SJSA1 (cell line): ENCODE data around the gene NMNAT2. TPM values are rescaled to one million over a fixed set of nuclear protein-coding genes. Genes with fewer than 3 reads are reported as not detected.

Experiments
- DNase-seq, 2 experiments: peaks; one replicate each; pipeline ENCODE4 v3.0.0-alpha.2; 2015 to 2020; ENCODE audit warnings: low spot score in 2 of 2, low read depth in 1 of 2
- H3K27ac ChIP-seq: fragments of 250-450 bp; sonication (Bioruptor Pico); 2 replicates; pipeline ENCODE4 v1.5.1; 2020; ENCODE audit warnings: mild to moderate bottlenecking, moderate library complexity
- H3K27me3 ChIP-seq: fragments of 250-450 bp; sonication (Bioruptor Pico); replicated peaks from 2 replicates; pipeline ENCODE4 v1.5.1; 2020; ENCODE audit warnings: mild to moderate bottlenecking, moderate library complexity
- H3K36me3 ChIP-seq: fragments of 250-450 bp; sonication (Bioruptor Pico); 2 replicates; pipeline ENCODE4 v1.5.1; 2020; ENCODE audit warnings: mild to moderate bottlenecking
- H3K4me1 ChIP-seq: fragments of 250-450 bp; sonication (Bioruptor Pico); replicated peaks from 2 replicates; pipeline ENCODE4 v1.6.1; 2021; ENCODE audit warnings: mild to moderate bottlenecking
- H3K4me3 ChIP-seq: fragments of 250-450 bp; sonication (Bioruptor Pico); 2 replicates; pipeline ENCODE4 v1.5.1; 2020; ENCODE audit warnings: mild to moderate bottlenecking
- H3K9me3 ChIP-seq: fragments of 250-450 bp; sonication (Bioruptor Pico); replicated peaks from 2 replicates; pipeline ENCODE4 v1.5.1; 2020; ENCODE audit warnings: mild to moderate bottlenecking
- total RNA-seq: library from RNA; depleted of rRNA; stranded (reverse); fragments of >200 nt; shearing (Covaris generic); gene quantifications from 2 replicates; pipeline ENCODE4 v1.2.3, GENCODE V29; 2014; rRNA removed

NMNAT2 gene
- total RNA-seq, 1 experiment from 2014 or later = 0.50 TPM

DNA sequence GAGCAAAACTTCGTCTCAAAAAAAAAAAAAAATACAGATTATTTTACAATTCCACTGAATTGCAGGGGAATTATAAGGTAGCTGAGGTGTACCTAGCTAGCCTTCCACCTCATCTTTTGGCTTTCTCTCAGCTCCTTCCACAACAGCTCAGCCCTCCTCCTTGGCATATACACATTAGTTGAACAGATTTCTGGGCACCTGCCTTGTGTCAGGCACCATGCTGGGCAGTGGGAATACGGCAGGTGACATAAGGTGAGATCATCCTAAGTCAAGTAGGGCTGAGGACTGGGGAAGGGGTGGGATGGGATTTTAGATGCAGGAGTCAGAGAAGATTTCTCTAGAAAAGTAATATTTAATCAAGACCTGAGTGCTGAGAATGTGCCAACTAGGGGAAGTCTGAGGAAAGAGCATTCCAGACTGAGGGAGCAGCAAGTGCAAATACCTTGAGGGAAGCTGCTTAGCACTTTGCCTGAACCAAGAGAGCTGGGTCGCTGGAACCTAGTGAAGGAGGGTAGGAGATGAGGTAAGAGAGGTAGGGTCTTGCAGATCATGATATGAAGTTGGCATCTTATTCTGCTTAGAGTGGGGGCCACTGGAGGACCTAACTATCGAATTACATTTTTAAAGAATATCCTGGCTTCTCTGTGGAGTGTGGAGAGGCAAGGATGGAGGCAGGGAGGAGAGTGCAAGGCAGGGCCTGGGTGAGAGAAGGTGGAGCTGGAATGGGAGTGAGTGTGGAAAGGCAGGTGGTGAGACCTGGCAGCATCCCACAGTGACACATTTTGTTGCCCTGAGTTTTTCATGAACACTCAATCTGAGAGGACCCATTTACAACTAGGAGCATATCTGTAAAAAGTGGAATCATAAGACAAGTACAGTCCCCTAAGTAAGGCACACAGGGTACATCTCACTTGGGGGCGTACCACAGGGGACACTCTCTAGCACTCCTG is 203.9 kb downstream of the NMNAT2 start:
- H3K27me3 ChIP-seq = no peaks in the 10 kb centered on the region; the same call in 1 of the 2 replicates
- no peak overlapping the region for H3K4me3 ChIP-seq
- no peak for DNase-seq
- peaks cover 6% of the 10 kb centered on the region for H3K4me1 ChIP-seq
- H3K36me3 ChIP-seq = no peaks in the 10 kb centered on the region
- no peak overlapping the region for H3K27ac ChIP-seq
- no peaks in the 10 kb centered on the region for H3K9me3 ChIP-seq

DNA sequence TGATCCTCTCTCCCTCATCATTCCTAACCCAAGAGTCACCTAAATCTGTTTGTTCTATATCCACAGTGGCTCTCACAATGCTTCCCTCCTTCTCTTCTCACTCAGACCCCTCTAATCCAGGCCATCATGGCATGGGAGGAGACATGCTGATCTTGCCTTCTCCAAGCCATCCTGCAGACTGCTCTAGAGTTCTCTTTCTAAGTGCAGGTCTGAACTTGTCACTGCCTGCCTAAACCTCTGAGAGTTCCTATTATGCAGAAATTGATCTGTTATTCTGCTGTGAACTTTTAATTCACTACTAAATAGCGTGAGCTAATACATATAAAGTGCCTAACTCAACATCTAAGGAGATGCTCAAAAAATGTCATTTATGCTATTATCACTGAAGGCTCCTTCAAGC is 205.3 kb downstream of the NMNAT2 start:
- no peak overlapping the region for H3K4me3 ChIP-seq
- no peaks in the 10 kb centered on the region for H3K9me3 ChIP-seq
- no peaks in the 10 kb centered on the region for H3K36me3 ChIP-seq
- DNase-seq = no peak
- H3K27me3 ChIP-seq = no peaks in the 10 kb centered on the region; the same call in 1 of the 2 replicates
- H3K27ac ChIP-seq = no peak overlapping the region
- peaks cover 8% of the 10 kb centered on the region for H3K4me1 ChIP-seq

DNA sequence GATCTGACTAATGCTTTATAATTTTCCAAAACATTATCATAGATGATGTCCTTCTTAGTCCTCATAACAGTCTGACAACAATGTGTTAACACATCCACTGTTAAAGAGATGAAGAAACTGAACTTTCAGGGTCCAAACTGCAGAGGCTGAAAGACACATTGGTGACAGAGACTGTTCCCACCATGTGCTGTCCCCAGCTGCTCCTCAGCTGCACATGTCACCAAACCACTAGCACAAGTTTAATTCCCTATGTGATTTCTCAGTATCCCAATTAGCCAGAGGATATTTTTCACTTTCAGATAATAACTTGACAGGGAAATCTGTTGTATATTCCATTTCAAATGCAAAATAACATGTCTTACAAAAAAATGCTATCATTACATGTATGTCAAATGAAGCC is 207.5 kb downstream of the NMNAT2 start:
- H3K27me3 ChIP-seq = no peaks in the 10 kb centered on the region; the same call in 1 of the 2 replicates
- no peak overlapping the region for H3K27ac ChIP-seq
- peaks cover 8% of the 10 kb centered on the region for H3K4me1 ChIP-seq
- no peak for DNase-seq
- no peaks in the 10 kb centered on the region for H3K9me3 ChIP-seq
- H3K36me3 ChIP-seq = no peaks in the 10 kb centered on the region
- no peak overlapping the region for H3K4me3 ChIP-seq

DNA sequence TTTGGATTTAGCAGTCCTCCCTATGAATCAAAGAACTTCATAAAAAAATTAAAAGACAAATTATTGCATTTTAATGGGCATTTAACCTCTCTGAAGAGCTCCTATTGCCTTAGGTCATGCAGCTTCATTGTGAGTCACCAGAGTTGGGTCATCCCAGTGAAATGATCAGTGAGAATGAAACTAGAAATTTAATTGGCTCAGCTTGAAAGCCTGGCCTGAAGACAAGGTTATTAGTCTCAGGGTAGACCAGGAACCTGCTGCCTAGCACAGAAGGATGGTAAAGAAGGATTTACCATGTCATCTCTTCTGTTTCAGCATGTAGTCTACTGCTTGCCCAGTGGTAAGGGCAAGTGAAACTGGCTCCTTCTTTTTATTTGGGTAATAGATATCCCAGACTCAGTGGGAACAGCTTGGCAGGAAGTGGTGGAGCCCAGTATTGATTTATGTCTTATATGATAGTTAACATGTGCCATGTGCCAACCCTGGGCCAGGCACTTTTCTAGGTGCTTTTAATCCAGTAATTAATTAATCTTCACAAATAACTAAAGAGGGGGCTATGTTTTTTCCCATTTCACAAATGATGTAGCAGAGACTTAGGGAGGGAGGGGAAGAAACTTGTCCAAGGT is 208.5 kb downstream of the NMNAT2 start:
- Histone ChIP-seq H3K27me3 (no peaks in the 10 kb centered on the region; the same call in 1 of the 2 replicates), H3K27ac (no peak overlapping the region)
- peak in 1 of 2 experiments; percentile 36 for DNase-seq

DNA sequence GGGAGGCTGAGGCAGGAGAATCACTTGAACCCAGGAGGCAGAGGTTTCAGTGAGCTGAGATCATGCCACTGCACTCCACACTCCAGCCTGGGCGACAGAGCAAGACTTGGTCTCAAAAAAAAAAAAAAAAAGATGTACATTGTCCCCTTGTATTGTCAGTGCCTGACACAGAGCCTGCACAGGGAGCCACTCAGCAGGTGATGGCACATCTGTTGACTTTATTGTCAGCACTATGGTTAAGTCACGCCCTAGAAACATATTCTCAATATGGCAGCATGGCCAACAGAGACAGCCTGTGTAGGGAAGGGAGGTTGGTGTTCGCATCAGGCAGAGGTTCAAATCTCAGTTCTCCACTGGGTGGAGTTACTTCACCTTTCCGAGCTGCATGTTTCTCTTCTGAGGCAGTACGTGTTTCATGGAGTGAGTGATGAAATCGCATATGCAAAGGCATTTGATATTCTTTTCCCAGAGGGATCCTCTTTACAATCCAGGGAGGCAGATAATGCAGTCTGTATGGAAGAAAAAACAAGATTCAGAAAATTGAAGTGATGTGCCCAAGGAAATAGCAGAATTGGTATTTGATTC is 211.6 kb downstream of the NMNAT2 start:
- Histone ChIP-seq H3K27me3 (no peaks in the 10 kb centered on the region), H3K4me3 (no peak overlapping the region), H3K9me3 (no peaks in the 10 kb centered on the region), H3K4me1 (peaks cover 8% of the 10 kb centered on the region), H3K36me3 (no peaks in the 10 kb centered on the region), H3K27ac (no peak overlapping the region)
- DNase-seq = no peak

More for the DNA sequence above, 208.5 kb downstream of the NMNAT2 start:
- H3K9me3 ChIP-seq = no peaks in the 10 kb centered on the region
- peaks cover 8% of the 10 kb centered on the region for H3K4me1 ChIP-seq
- no peak overlapping the region for H3K4me3 ChIP-seq
- H3K36me3 ChIP-seq = no peaks in the 10 kb centered on the region

DNA sequence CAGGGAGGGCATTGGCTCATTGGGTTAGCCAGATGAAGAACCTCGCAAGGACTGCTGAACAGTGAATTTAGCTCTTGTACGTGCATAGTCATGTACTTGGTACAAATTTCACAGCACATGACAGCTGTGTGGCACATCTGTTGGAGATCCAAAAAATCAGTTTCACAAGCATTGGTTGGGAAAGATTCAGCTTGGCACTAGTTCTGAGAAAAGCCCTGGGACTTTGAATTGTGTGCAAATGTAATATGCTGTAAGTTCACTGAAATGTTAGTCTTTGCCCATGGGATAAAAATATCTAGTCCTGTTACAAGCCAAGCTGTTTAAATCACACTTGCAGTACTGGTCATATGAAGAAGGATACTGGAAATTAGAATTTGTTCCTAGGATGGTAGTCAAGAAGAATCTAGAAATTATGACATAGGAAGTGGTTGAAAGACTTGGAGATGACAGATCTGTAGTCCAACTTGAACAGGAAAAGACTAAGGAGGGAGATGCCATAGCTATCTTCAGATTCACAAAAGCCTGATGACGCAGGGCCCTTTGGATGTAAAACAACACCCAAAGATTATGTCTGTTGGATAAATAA is 212.9 kb downstream of the NMNAT2 start:
- Histone ChIP-seq H3K27ac (no peak overlapping the region), H3K27me3 (no peaks in the 10 kb centered on the region), H3K4me3 (no peak overlapping the region), H3K36me3 (no peaks in the 10 kb centered on the region), H3K4me1 (peaks cover 8% of the 10 kb centered on the region), H3K9me3 (no peaks in the 10 kb centered on the region)
- no peak for DNase-seq

DNA sequence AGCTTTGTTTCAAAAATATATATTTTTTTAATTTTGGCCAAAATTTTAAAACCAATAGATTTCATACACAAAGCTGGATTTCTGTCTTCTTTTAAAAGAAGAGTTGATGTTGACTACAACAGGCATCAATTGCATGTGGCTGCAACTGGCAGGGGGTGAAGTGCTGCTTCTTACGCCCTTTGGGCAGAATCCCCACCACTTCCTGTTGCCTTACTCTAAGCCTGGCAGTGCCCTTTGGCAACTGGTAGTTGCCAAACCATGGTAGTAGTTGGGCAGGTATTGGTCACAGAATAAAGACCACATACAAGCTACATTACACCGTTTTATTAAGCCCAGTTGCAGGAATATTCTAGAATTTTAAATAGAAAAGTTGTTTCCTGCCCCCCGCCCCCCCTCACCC is 215.1 kb downstream of the NMNAT2 start:
- no peaks in the 10 kb centered on the region for H3K9me3 ChIP-seq
- H3K4me1 ChIP-seq = no peaks in the 10 kb centered on the region
- H3K36me3 ChIP-seq = no peaks in the 10 kb centered on the region
- no peaks in the 10 kb centered on the region for H3K27me3 ChIP-seq
- no peak for DNase-seq
- H3K27ac ChIP-seq = no peak overlapping the region
- no peak overlapping the region for H3K4me3 ChIP-seq

DNA sequence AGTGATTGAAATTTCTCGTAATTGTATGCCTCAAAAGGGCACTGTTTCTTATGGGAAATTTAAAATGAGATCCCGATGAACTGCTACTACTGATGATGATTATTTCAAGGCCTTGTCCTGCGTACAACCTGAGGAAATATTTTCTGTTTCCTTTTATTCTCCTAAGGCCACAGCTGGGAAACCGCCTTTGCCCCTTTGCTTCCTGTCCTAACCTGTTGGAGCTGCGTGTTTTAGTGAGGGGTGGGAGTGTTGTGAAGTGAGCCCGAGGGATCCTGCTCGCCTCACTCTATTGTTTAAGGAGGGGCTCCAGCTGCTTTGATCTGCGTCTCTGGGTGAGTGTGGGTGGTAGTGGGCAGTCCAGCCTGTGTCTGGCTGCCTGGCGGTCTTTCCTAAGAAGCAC is 217.7 kb downstream of the NMNAT2 start:
- Histone ChIP-seq H3K4me1 (peaks cover under 1% of the 10 kb centered on the region), H3K27ac (no peak overlapping the region), H3K9me3 (no peaks in the 10 kb centered on the region), H3K27me3 (no peaks in the 10 kb centered on the region), H3K36me3 (no peaks in the 10 kb centered on the region), H3K4me3 (no peak overlapping the region)
- no peak for DNase-seq

DNA sequence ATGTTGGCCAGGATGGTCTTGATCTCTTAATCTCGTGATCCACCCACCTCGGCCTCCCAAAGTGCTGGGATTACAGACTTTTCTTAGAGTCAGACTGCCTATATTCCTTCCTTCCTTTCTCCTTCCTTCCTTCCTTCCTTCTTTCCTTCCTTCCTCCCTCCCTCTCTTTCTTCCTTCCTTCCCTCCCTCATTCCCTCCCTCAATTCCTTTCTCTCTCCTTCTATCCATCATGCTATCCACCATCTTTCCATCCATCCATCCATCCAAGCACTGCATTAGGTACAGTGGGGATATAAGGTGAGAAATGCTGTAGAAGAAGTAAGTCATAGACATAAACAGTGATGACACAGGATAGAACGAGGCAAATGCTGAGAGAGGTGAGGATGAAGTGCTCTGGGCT is 218.9 kb downstream of the NMNAT2 start:
- no peaks in the 10 kb centered on the region for H3K36me3 ChIP-seq
- H3K4me1 ChIP-seq = peaks cover 11% of the 10 kb centered on the region
- no peak for DNase-seq
- H3K9me3 ChIP-seq = no peaks in the 10 kb centered on the region
- H3K4me3 ChIP-seq = no peak overlapping the region
- H3K27ac ChIP-seq = no peak overlapping the region
- no peaks in the 10 kb centered on the region for H3K27me3 ChIP-seq

DNA sequence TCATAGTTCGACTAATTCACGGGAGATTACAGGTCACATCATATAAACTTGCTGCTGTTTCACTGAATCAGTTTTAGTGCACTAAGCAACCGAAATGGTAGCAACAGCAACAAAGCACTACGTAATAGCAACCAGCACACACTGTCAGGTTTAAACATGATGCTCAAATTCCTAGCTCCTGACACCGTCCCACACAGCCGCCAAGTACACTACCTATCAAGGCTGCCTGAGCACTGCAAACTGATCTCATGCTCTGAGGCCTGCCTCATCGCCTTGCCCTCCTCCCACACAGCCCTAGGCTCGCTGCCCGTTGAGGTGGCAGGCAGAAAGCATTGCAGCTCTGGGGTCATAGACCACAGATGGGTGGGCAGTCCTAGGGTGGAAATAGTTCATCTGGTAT is 219.7 kb downstream of the NMNAT2 start:
- Histone ChIP-seq H3K9me3 (no peaks in the 10 kb centered on the region), H3K27ac (no peak overlapping the region), H3K4me3 (no peak overlapping the region), H3K4me1 (peaks cover 11% of the 10 kb centered on the region), H3K27me3 (no peaks in the 10 kb centered on the region), H3K36me3 (no peaks in the 10 kb centered on the region)
- no peak for DNase-seq

Other genes with a start within 250 kb of the NMNAT2 start
- gene LAMC2, start 232.1 kb downstream of the NMNAT2 start, total RNA-seq = 0.18 TPM in 1 of 2 replicates, not detected in the other
- gene SMG7, start 54.1 kb upstream of the NMNAT2 start, total RNA-seq = 5.9 and 21.0 TPM in 2 replicates
- gene NCF2, start 172.1 kb upstream of the NMNAT2 start, total RNA-seq = 0.24 TPM in 1 of 2 replicates, not detected in the other
- gene ARPC5, start 217.4 kb upstream of the NMNAT2 start, total RNA-seq = 444 and 568 TPM in 2 replicates
- not detected in 2 replicates for gene APOBEC4, start 234.9 kb upstream of the NMNAT2 start, total RNA-seq